ENCODE data around the gene DNAI1. TPM values are rescaled to one million over a fixed set of nuclear protein-coding genes. Genes with fewer than 3 reads are reported as not detected.
"Not testable (repeated sequence)": the region's sequence is repeated elsewhere in the genome, so short reads cannot be mapped to it uniquely, and the experiment has no call there.

DNAI1 gene
- total RNA-seq, 1 experiment from 2014 or later, result not detected

DNA sequence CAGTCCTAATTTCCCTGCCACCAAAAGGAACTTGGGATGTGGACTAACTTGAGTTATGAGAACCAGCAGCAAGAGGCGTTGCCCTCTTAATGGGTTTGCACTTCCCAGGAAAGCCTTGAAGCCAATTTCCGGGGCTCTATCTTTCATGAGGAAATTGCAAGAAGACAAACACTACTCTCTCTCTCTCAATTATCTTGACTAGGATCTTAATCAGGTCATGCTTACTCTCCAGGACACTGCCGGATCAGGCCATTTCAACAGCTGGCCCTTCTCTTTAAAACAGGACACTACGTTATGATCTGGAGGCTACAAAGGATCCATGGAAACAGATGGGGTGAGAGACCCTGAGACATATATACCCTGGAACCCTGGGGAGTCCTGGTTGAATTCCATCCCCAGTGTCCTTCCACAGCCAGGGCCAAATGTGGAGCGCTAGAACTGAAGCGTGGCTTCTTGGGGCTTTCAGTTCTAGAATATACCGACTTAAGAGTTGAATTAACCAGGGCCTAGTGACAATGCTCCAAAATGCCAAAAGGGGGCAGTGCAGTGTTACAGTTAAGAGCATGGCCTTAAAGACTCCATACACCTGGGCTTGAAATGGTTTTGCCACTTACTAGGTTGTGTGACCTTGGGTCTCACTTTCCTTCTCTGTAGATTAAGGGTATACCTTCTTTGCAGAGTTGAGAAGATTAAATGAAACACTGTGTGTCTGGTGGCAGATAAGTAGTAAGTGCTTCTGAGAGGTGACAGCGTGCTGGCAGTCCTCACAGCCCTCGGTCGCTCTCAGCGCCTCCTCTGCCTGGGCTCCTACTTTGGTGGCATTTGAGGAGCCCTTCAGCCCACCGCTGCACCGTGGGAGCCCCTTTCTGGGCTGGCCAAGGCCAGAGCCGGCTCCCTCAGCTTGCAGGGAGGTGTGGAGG lies 21.3 kb upstream of the DNAI1 start:
- H3K27me3 ChIP-seq (ENCODE audit: low read length), result no peaks in the 10 kb centered on the region
- POLR2A ChIA-PET (ENCODE audit: unreplicated experiment), result no interaction called here
- CTCF ChIA-PET, result no interaction called here
- no peaks in the 10 kb centered on the region for H4K20me1 ChIP-seq (ENCODE audit: low read length)
- no peak overlapping the region for H3K4me2 ChIP-seq (ENCODE audit: low read length)
- H3K9ac ChIP-seq (ENCODE audit: low read length), result no peak overlapping the region
- no peak for TF ChIP-seq EZH2phosphoT487 (IDR thresholded peaks at IDR 0.05; ENCODE audit: borderline replicate concordance, low read length)
- TF ChIP-seq, protein P1, sequence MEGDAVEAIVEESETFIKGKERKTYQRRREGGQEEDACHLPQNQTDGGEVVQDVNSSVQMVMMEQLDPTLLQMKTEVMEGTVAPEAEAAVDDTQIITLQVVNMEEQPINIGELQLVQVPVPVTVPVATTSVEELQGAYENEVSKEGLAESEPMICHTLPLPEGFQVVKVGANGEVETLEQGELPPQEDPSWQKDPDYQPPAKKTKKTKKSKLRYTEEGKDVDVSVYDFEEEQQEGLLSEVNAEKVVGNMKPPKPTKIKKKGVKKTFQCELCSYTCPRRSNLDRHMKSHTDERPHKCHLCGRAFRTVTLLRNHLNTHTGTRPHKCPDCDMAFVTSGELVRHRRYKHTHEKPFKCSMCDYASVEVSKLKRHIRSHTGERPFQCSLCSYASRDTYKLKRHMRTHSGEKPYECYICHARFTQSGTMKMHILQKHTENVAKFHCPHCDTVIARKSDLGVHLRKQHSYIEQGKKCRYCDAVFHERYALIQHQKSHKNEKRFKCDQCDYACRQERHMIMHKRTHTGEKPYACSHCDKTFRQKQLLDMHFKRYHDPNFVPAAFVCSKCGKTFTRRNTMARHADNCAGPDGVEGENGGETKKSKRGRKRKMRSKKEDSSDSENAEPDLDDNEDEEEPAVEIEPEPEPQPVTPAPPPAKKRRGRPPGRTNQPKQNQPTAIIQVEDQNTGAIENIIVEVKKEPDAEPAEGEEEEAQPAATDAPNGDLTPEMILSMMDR (conservative IDR thresholded peaks at IDR 0.05; ENCODE audit: low read depth, low read length), result peak; percentile 79
- TF ChIP-seq EZH2 (IDR thresholded peaks at IDR 0.05; ENCODE audit: low read length, unreplicated experiment), result no peak
- H3K27ac ChIP-seq (ENCODE audit: low read length), result no peak overlapping the region
- H3K4me1 ChIP-seq (ENCODE audit: insufficient read depth, low read length), result peaks cover 7% of the 10 kb centered on the region; the same call in 1 of the 2 replicates
- no peak overlapping the region for H3K4me3 ChIP-seq (ENCODE audit: low read length)
- H3K9me3 ChIP-seq (ENCODE audit: low read length), result no peaks in the 10 kb centered on the region
- H3K9me2 ChIP-seq (replicated peaks; ENCODE audit: low read length), result no peaks in the 10 kb centered on the region
- ATAC-seq (peak; percentile 78), DNase-seq (peak; percentile 79)
- intact Hi-C loops (cut with micrococcal nuclease), result loop anchor here (1.0 to 5.0 kb wide), 3 partner anchors 64 to 155 kb away; no protein-coding TSS in a partner anchor
- H3K79me2 ChIP-seq (ENCODE audit: low read length), result no peaks in the 10 kb centered on the region
- no TSS peak for BruUV-seq (replicated peaks)
- no peaks in the 10 kb centered on the region for H3F3A ChIP-seq (ENCODE audit: low read length, unreplicated experiment)
- H2AFZ ChIP-seq (ENCODE audit: low read length), result no peak overlapping the region
- H3K36me3 ChIP-seq (ENCODE audit: low read depth, low read length), result no peaks in the 10 kb centered on the region; the same call in 1 of the 2 replicates

DNA sequence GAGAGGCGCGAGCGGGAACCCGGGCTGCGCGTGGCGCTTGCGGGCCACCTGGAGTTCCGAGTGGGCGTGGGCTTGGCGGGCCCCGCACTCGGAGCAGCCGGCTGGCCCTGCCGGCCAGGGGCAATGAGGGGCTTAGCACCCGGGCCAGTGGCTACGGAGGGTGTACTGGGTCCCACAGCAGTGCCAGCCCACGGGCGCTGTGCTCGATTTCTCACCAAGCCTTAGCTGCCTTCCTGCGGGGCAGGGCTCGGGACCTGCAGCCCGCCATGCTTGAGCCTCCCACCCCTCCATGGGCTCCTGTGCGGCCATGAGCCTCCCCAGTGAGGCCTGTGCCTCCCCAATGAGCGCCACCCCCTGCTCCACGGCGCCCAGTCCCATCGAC lies 20.7 kb upstream of the DNAI1 start:
- BruUV-seq (replicated peaks); H3F3A ChIP-seq (ENCODE audit: low read length, unreplicated experiment); POLR2A ChIA-PET (ENCODE audit: unreplicated experiment); H3K79me2 ChIP-seq (ENCODE audit: low read length); H2AFZ ChIP-seq (ENCODE audit: low read length); H3K4me1 ChIP-seq (ENCODE audit: insufficient read depth, low read length); H3K27ac ChIP-seq (ENCODE audit: low read length); H4K20me1 ChIP-seq (ENCODE audit: low read length); DNase-seq; ATAC-seq; CTCF ChIA-PET; H3K9me3 ChIP-seq (ENCODE audit: low read length); H3K4me2 ChIP-seq (ENCODE audit: low read length); H3K9me2 ChIP-seq (replicated peaks; ENCODE audit: low read length); H3K4me3 ChIP-seq (ENCODE audit: low read length); H3K9ac ChIP-seq (ENCODE audit: low read length); H3K27me3 ChIP-seq (ENCODE audit: low read length); H3K36me3 ChIP-seq (ENCODE audit: low read depth, low read length): not testable (repeated sequence)
- intact Hi-C loops (cut with micrococcal nuclease), result loop anchor here (1.0 to 5.0 kb wide), 3 partner anchors 63 to 154 kb away; no protein-coding TSS in a partner anchor

GRCh38 chr9:34438465-34438864 lies 20.1 kb upstream of the DNAI1 start:
- DNase-seq, result not testable (repeated sequence)

More at GRCh38 chr9:34438465-34438864, 20.1 kb upstream of the DNAI1 start:
- intact Hi-C loops (cut with micrococcal nuclease), result loop anchor here (5.0 kb wide), 1 partner anchor 154 kb away; no protein-coding TSS in a partner anchor
- CTCF ChIA-PET; BruUV-seq (replicated peaks); ATAC-seq; H3K79me2 ChIP-seq (ENCODE audit: low read length); H3K9me3 ChIP-seq (ENCODE audit: low read length); H3K4me2 ChIP-seq (ENCODE audit: low read length); H4K20me1 ChIP-seq (ENCODE audit: low read length); H3F3A ChIP-seq (ENCODE audit: low read length, unreplicated experiment); H3K9ac ChIP-seq (ENCODE audit: low read length); H3K4me1 ChIP-seq (ENCODE audit: insufficient read depth, low read length); H3K27me3 ChIP-seq (ENCODE audit: low read length); POLR2A ChIA-PET (ENCODE audit: unreplicated experiment); H3K4me3 ChIP-seq (ENCODE audit: low read length); H3K36me3 ChIP-seq (ENCODE audit: low read depth, low read length); H3K9me2 ChIP-seq (replicated peaks; ENCODE audit: low read length); H3K27ac ChIP-seq (ENCODE audit: low read length); H2AFZ ChIP-seq (ENCODE audit: low read length): not testable (repeated sequence)

All from PC-3 (cell line).